K562 (cell line): Measurements from ENCODE around the gene MYO3B. TPM values are rescaled to one million over a fixed set of nuclear protein-coding genes. Genes with fewer than 3 reads are reported as not detected.

Experiments
- ATAC-seq: fragments of 200-7000 bp; cut with Tn5 transposase; 3 replicates; pipeline ENCODE4 v1.9.1; 2020; ENCODE audit warnings: moderate library complexity
- BruUV-seq: library from RNA; stranded (reverse); fragments of 400-500 nt; replicated peaks from 2 replicates; lab custom pipeline; 2021; lab: Mats Ljungman, UMichigan
- CTCF ChIA-PET: fragments of 300-600 bp; formaldehyde crosslinking; extraction: SDS; loops from one replicate; lab custom pipeline; 2021; ENCODE audit warnings: low intra/inter-chr PET ratio; lab: Yijun Ruan, JAX
- POLR2A ChIA-PET: fragments of 300-600, 350-650 bp; sonication (Branson Sonifier 250); formaldehyde crosslinking; extraction: SDS; loops from one replicate; lab custom pipeline; 2021; ENCODE audit warnings: antibody characterized with exemption, inconsistent platforms; lab: Yijun Ruan, JAX
- DNase-seq, 4 experiments: peaks; one replicate each; pipeline versions ENCODE4 v3.0.0 to v3.0.0-alpha.2; 2011 to 2018; ENCODE audit warnings: low spot score in 3 of 4, mixed read lengths in 3 of 4; ENCODE audit errors: extremely low read depth in 1 of 4
- FAIRE-seq: peaks from 2 replicates; lab custom pipeline; 2011; peaks lifted over from hg19 to GRCh38; lab: Jason Lieb, UNC
- H2AFZ ChIP-seq: 2 replicates; pipeline ENCODE4 v1.6.0; 2011; ENCODE audit warnings: low read depth, low read length, control low read depth, inconsistent platforms
- H3K27ac ChIP-seq: fragments of 200-600 bp; 3 replicates; pipeline ENCODE4 v1.8.0; 2011; ENCODE audit warnings: low read depth, mild to moderate bottlenecking, control low read depth, inconsistent platforms, low read length, moderate library complexity, mixed read lengths; ENCODE audit errors: extremely low read depth
- H3K27me3 ChIP-seq, 2 experiments: fragments of 300-600 bp in 1 of 2; 2 replicates in 1 of 2; 3 replicates in 1 of 2; pipeline versions ENCODE4 v1.6.0 to v1.8.0; 2011; ENCODE audit warnings: inconsistent platforms in 2 of 2, low read length in 2 of 2, mild to moderate bottlenecking in 1 of 2, mixed read lengths in 1 of 2, moderate library complexity in 1 of 2; ENCODE audit not compliant: control insufficient read depth in 2 of 2, insufficient read depth in 2 of 2
- H3K36me3 ChIP-seq: fragments of 300-600 bp; 3 replicates; pipeline ENCODE4 v1.8.0; 2011; ENCODE audit warnings: mild to moderate bottlenecking, low read length, inconsistent platforms; ENCODE audit not compliant: control insufficient read depth, insufficient read depth
- H3K4me1 ChIP-seq, 2 experiments: fragments of 200-600 bp in 1 of 2; replicated peaks in 1 of 2; 2 replicates in 1 of 2; 3 replicates in 1 of 2; pipeline versions ENCODE4 v1.5.1 to v1.8.0; 2011; ENCODE audit warnings: inconsistent platforms in 2 of 2, low read length in 2 of 2, mild to moderate bottlenecking in 1 of 2, mixed read lengths in 1 of 2, moderate library complexity in 1 of 2; ENCODE audit not compliant: control insufficient read depth in 2 of 2, insufficient read depth in 2 of 2
- H3K4me2 ChIP-seq: 2 replicates; pipeline ENCODE4 v1.6.1; 2011; ENCODE audit warnings: low read length, control low read depth, inconsistent platforms, mixed read lengths; ENCODE audit not compliant: insufficient read depth
- H3K4me3 ChIP-seq: fragments of 200-600 bp; sonication (generic), shearing (Covaris generic); 2 replicates; pipeline ENCODE4 v1.5.1; 2016; ENCODE audit warnings: control low read depth, inconsistent platforms
- H3K79me2 ChIP-seq: fragments of 200-600 bp; 3 replicates; pipeline ENCODE4 v1.8.0; 2011; ENCODE audit warnings: low read length, inconsistent platforms; ENCODE audit not compliant: control insufficient read depth, insufficient read depth
- H3K9ac ChIP-seq, 2 experiments: 2 replicates each; pipeline versions ENCODE4 v1.6.0 to v1.6.1; 2011; ENCODE audit warnings: low read depth in 2 of 2, low read length in 2 of 2, control low read depth in 1 of 2, inconsistent platforms in 1 of 2, mild to moderate bottlenecking in 1 of 2, mixed read lengths in 1 of 2; ENCODE audit not compliant: insufficient read depth in 1 of 2
- H3K9me1 ChIP-seq: one replicate; pipeline ENCODE4 v1.6.0; 2011; ENCODE audit warnings: inconsistent platforms, mild to moderate bottlenecking, low read length, moderate library complexity; ENCODE audit not compliant: control insufficient read depth, insufficient read depth
- H3K9me3 ChIP-seq: replicated peaks from 2 replicates; pipeline ENCODE4 v1.5.1; 2011; ENCODE audit warnings: low read depth, low read length, inconsistent platforms; ENCODE audit not compliant: control insufficient read depth, insufficient read depth
- H4K20me1 ChIP-seq: replicated peaks from 2 replicates; pipeline ENCODE4 v1.6.1; 2011; ENCODE audit warnings: low read length, inconsistent platforms, mixed read lengths; ENCODE audit not compliant: control insufficient read depth, insufficient read depth
- FUS ChIP-seq: fragments of 200-400 bp; formaldehyde crosslinking; optimal IDR thresholded peaks from 2 replicates; pipeline ENCODE3; 2017; ENCODE audit warnings: low read depth, low read length
- GTF2A2 ChIP-seq: IDR thresholded peaks from 2 replicates; pipeline ENCODE4 v1.6.1; 2016; ENCODE audit warnings: mild to moderate bottlenecking, missing genetic modification characterization, missing compliant biosample characterization
- JUND ChIP-seq, 2 experiments: IDR thresholded peaks; 2 replicates in 1 of 2; 3 replicates in 1 of 2; pipeline ENCODE4 v1.6.1; 2011; ENCODE audit warnings: borderline replicate concordance in 2 of 2, low read depth in 2 of 2, low read length in 2 of 2, improper control_type of control experiment in 1 of 2, missing biosample characterization in 1 of 2, missing genetic modification characterization in 1 of 2, missing genetic modification reagents in 1 of 2
- MED1 ChIP-seq: sonication (generic); formaldehyde crosslinking; IDR thresholded peaks from 2 replicates; pipeline ENCODE4 v1.8.1; 2023; ENCODE audit warnings: missing genetic modification reagents, borderline replicate concordance
- MEF2A ChIP-seq: IDR thresholded peaks from 2 replicates; pipeline ENCODE4 v1.6.1; 2011; ENCODE audit warnings: low read depth, mild to moderate bottlenecking, low read length, moderate library complexity; ENCODE audit not compliant: control insufficient read depth
- NCOA1 ChIP-seq: fragments of 450-650 bp; IDR thresholded peaks from 2 replicates; pipeline ENCODE4 v1.6.1; 2016; ENCODE audit warnings: low read depth
- NFYB ChIP-seq: IDR thresholded peaks from 2 replicates; pipeline ENCODE4 v1.6.1; 2011; ENCODE audit warnings: mild to moderate bottlenecking, moderate library complexity; ENCODE audit not compliant: insufficient read length; ENCODE audit errors: extremely low read depth
- SAP30 ChIP-seq: fragments of 200-600 bp; sonication (generic); IDR thresholded peaks from 2 replicates; pipeline ENCODE4 v1.6.1; 2012; ENCODE audit warnings: borderline replicate concordance, low read depth, mild to moderate bottlenecking, moderate library complexity, low read length, control low read depth, inconsistent platforms; ENCODE audit not compliant: insufficient read depth, poor library complexity, severe bottlenecking
- TBP ChIP-seq: optimal IDR thresholded peaks from 2 replicates; pipeline ENCODE3; 2011; ENCODE audit warnings: low read depth, low read length, improper control_type of control experiment
- ZNF140 ChIP-seq: fragments of 250-450 bp; sonication (Bioruptor Pico); IDR thresholded peaks from 2 replicates; pipeline ENCODE4 v1.8.0; 2021; ENCODE audit warnings: moderate library complexity, mild to moderate bottlenecking, inconsistent platforms
- ZNF274 ChIP-seq: IDR thresholded peaks from 2 replicates; pipeline ENCODE4 v1.6.1; 2011; ENCODE audit warnings: low read depth, mild to moderate bottlenecking, low read length, moderate library complexity, borderline replicate concordance
- ZNF3 ChIP-seq: fragments of 250-450 bp; sonication (Bioruptor Pico); IDR thresholded peaks from 2 replicates; pipeline ENCODE4 v1.5.0; 2021; ENCODE audit warnings: mild to moderate bottlenecking, moderate library complexity
- ZNF668 ChIP-seq: fragments of 250-450 bp; sonication (Bioruptor Pico); IDR thresholded peaks from 2 replicates; pipeline ENCODE4 v1.8.0; 2022; ENCODE audit warnings: mild to moderate bottlenecking, inconsistent platforms
- ZNF830 ChIP-seq: fragments of 250-450 bp; sonication (Bioruptor Pico); IDR thresholded peaks from 2 replicates; pipeline ENCODE4 v1.5.0; 2021; ENCODE audit warnings: mild to moderate bottlenecking
- WGBS: fragments of 100-300 bp; shearing (Covaris generic); methylation state at CpG from one replicate; pipeline ENCODE4 v1.1.6; 2016; ENCODE audit warnings: low coverage, mixed read lengths; ENCODE audit not compliant: insufficient coverage; ENCODE audit errors: missing lambda C conversion rate; 5-methylcytosine and 5-hydroxymethylcytosine counted together
- in situ Hi-C: fragments of 300-500 bp; cut with MboI; formaldehyde crosslinking; loops from 4 replicates; pipeline ENCODE4 v1.15.0; 2018; ENCODE audit warnings: inconsistent platforms, mixed read lengths
- intact Hi-C: fragments of 100-400 bp; cut with micrococcal nuclease; formaldehyde crosslinking; loops from 2 replicates; pipeline ENCODE4 v1.14.2; 2022
- polyA plus RNA-seq, 8 experiments: library from polyadenylated mRNA; depleted of rRNA in 4 of 8; stranded (reverse) in 5 of 8; unstranded in 3 of 8; fragments of >200 nt; fragmentation: Nextera tagmentation in 2 of 8; fragmentation: Illumina TruSeq in 1 of 8; extraction: Ambion mirVana in 2 of 8; extraction: Trizol in 1 of 8; gene quantifications; 2 replicates each; pipeline versions ENCODE4 v1.2.1 to v1.2.3, GENCODE V29; 2011 to 2014; ENCODE audit warnings: inconsistent platforms in 1 of 8, missing spikeins in 1 of 8
- total RNA-seq, 7 experiments: library from RNA; depleted of rRNA in 6 of 7; stranded (reverse); fragments of >200 nt in 6 of 7; fragmentation: Illumina TruSeq in 2 of 7; extraction: Trizol in 2 of 7; gene quantifications; 2 replicates each; pipeline versions ENCODE4 v1.2.1 to v1.2.3, GENCODE V29; 2011 to 2021; ENCODE audit warnings: low replicate concordance in 1 of 7
- TF ChIP-seq, protein P1 (sequence below): fragments of 450-650 bp; IDR thresholded peaks from 2 replicates; pipeline ENCODE4 v1.6.1; 2017; ENCODE audit warnings: mild to moderate bottlenecking, moderate library complexity
- TF ChIP-seq, protein P2 (sequence below), 2 experiments: fragments of 450-650 bp in 1 of 2; sonication (generic) in 1 of 2; formaldehyde crosslinking; conservative IDR thresholded peaks; 2 replicates each; pipeline versions ENCODE4 v1.4.0 to v1.8.1; 2020 to 2022; ENCODE audit warnings: mild to moderate bottlenecking in 1 of 2, missing genetic modification reagents in 1 of 2
- TF ChIP-seq, protein P3 (sequence below): sonication (generic); formaldehyde crosslinking; IDR thresholded peaks from 2 replicates; pipeline ENCODE4 v1.8.0; 2022; ENCODE audit warnings: mild to moderate bottlenecking, missing genetic modification reagents

The MYO3B gene
- total and polyA plus RNA-seq, 9 of the 15 experiments (the other 6 are each of a cell fraction or from before 2014, with no cell fraction given), result 2.7 to 6.5 (median 3.6) TPM

DNA sequence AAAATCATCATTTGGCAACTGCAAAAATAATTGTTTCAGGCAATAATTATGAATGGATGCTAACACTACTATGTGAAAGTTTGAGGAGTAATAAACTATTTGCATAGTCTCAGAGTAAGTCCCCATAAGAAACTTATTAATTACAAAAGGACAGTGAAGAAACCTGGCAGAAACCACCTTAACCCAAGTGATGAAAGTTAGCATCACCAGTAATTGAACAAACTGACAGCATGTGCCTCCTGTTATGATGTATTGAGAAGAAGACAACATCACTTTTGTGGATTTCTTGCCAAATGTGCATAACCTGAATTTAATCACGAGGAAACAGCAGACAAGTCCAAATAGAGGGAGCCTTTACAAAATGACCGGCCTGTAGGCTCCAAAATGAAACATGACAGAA, 353.9 kb downstream of the MYO3B start:
- Histone ChIP-seq H3K79me2 (no peaks in the 10 kb centered on the region), H3K9me3 (no peaks in the 10 kb centered on the region), H3K36me3 (no peaks in the 10 kb centered on the region), H2AFZ (no peak overlapping the region), H3K4me2 (no peak overlapping the region), H3K9me1 (no peaks in the 10 kb centered on the region), H3K27ac (no peak overlapping the region), H3K4me3 (no peak overlapping the region), H3K4me1 (no peaks in the 10 kb centered on the region; a peak in 3 of 5 replicates), H3K9ac (no peak overlapping the region), H4K20me1 (no peaks in the 10 kb centered on the region), H3K27me3 (peaks cover 0 to 6% of the 10 kb centered on the region in 2 experiments; a peak in 1 of 5 replicates)
- in situ Hi-C loops, result no loop called here
- CTCF ChIA-PET, result no interaction called here
- 8% methylated on average over 2 of the region's 2 CpGs for WGBS
- POLR2A ChIA-PET, result no interaction called here
- ATAC-seq (no peak), FAIRE-seq (no peak), DNase-seq (no peak)
- BruUV-seq, result no TSS peak
- intact Hi-C loops, result no loop called here
- TF ChIP-seq NFYB (no peak), MEF2A (no peak), GTF2A2 (tag) (no peak), NCOA1 (no peak), FUS (no peak), SAP30 (no peak), TBP (no peak), ZNF830 (no peak), ZNF274 (no peak), MED1 (CRISPR knock-in tag) (no peak), ZNF668 (CRISPR knock-in tag) (no peak), ZNF140 (CRISPR knock-in tag) (no peak), JUND (IDR thresholded peaks at IDR 0.05; ENCODE audit: borderline replicate concordance, low read depth, low read length) (no peak), JUND (tag; IDR thresholded peaks at IDR 0.05; ENCODE audit: borderline replicate concordance, low read depth, low read length) (no peak), ZNF3 (CRISPR knock-in tag) (no peak)
- TF ChIP-seq, protein P1, sequence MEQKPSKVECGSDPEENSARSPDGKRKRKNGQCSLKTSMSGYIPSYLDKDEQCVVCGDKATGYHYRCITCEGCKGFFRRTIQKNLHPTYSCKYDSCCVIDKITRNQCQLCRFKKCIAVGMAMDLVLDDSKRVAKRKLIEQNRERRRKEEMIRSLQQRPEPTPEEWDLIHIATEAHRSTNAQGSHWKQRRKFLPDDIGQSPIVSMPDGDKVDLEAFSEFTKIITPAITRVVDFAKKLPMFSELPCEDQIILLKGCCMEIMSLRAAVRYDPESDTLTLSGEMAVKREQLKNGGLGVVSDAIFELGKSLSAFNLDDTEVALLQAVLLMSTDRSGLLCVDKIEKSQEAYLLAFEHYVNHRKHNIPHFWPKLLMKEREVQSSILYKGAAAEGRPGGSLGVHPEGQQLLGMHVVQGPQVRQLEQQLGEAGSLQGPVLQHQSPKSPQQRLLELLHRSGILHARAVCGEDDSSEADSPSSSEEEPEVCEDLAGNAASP, result no peak
- TF ChIP-seq, protein P2, sequence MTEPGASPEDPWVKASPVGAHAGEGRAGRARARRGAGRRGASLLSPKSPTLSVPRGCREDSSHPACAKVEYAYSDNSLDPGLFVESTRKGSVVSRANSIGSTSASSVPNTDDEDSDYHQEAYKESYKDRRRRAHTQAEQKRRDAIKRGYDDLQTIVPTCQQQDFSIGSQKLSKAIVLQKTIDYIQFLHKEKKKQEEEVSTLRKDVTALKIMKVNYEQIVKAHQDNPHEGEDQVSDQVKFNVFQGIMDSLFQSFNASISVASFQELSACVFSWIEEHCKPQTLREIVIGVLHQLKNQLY (CRISPR knock-in tag; conservative IDR thresholded peaks at IDR 0.05), result no peak
- TF ChIP-seq, protein P3, sequence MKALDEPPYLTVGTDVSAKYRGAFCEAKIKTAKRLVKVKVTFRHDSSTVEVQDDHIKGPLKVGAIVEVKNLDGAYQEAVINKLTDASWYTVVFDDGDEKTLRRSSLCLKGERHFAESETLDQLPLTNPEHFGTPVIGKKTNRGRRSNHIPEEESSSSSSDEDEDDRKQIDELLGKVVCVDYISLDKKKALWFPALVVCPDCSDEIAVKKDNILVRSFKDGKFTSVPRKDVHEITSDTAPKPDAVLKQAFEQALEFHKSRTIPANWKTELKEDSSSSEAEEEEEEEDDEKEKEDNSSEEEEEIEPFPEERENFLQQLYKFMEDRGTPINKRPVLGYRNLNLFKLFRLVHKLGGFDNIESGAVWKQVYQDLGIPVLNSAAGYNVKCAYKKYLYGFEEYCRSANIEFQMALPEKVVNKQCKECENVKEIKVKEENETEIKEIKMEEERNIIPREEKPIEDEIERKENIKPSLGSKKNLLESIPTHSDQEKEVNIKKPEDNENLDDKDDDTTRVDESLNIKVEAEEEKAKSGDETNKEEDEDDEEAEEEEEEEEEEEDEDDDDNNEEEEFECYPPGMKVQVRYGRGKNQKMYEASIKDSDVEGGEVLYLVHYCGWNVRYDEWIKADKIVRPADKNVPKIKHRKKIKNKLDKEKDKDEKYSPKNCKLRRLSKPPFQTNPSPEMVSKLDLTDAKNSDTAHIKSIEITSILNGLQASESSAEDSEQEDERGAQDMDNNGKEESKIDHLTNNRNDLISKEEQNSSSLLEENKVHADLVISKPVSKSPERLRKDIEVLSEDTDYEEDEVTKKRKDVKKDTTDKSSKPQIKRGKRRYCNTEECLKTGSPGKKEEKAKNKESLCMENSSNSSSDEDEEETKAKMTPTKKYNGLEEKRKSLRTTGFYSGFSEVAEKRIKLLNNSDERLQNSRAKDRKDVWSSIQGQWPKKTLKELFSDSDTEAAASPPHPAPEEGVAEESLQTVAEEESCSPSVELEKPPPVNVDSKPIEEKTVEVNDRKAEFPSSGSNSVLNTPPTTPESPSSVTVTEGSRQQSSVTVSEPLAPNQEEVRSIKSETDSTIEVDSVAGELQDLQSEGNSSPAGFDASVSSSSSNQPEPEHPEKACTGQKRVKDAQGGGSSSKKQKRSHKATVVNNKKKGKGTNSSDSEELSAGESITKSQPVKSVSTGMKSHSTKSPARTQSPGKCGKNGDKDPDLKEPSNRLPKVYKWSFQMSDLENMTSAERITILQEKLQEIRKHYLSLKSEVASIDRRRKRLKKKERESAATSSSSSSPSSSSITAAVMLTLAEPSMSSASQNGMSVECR (CRISPR knock-in tag), result no peak
